Neural progenitor cell (in vitro differentiated cells): Measurements from ENCODE around the gene FYN. TPM values are rescaled to one million over a fixed set of nuclear protein-coding genes. Genes with fewer than 3 reads are reported as not detected.

Experiments
- DNase-seq: peaks from one replicate; pipeline ENCODE4 v3.0.0-alpha.2; 2016; ENCODE audit warnings: low spot score
- H2AFZ ChIP-seq: fragments of 200-600 bp; sonication (generic); replicated peaks from 2 replicates; pipeline ENCODE4 v1.6.1; 2016; ENCODE audit warnings: antibody characterized with exemption
- H3F3A ChIP-seq: fragments of 200-600 bp; sonication (generic); 2 replicates; pipeline ENCODE4 v1.6.1; 2016; ENCODE audit warnings: antibody characterized with exemption, low read depth
- H3K27ac ChIP-seq: fragments of 200-600 bp; sonication (generic); 2 replicates; pipeline ENCODE4 v1.5.1; 2016; ENCODE audit warnings: mild to moderate bottlenecking
- H3K27me3 ChIP-seq: fragments of 200-600 bp; sonication (generic); 2 replicates; pipeline ENCODE4 v1.6.1; 2016; ENCODE audit warnings: mild to moderate bottlenecking, moderate library complexity
- H3K36me3 ChIP-seq: fragments of 200-600 bp; sonication (generic); 2 replicates; pipeline ENCODE4 v1.5.1; 2016
- H3K4me1 ChIP-seq: fragments of 200-600 bp; sonication (generic); 2 replicates; pipeline ENCODE4 v1.6.1; 2016; ENCODE audit warnings: mixed run types
- H3K4me2 ChIP-seq: fragments of 200-600 bp; sonication (generic); 2 replicates; pipeline ENCODE4 v1.6.1; 2016
- H3K4me3 ChIP-seq: fragments of 200-600 bp; sonication (generic); 2 replicates; pipeline ENCODE4 v1.5.1; 2016
- H3K79me2 ChIP-seq: fragments of 200-600 bp; sonication (generic); 2 replicates; pipeline ENCODE4 v1.6.1; 2016; ENCODE audit warnings: low read depth
- H3K9ac ChIP-seq: fragments of 200-600 bp; sonication (generic); 2 replicates; pipeline ENCODE4 v1.6.1; 2016
- H3K9me3 ChIP-seq: fragments of 200-600 bp; sonication (generic); 2 replicates; pipeline ENCODE4 v1.5.1; 2016; ENCODE audit warnings: low read depth
- H4K20me1 ChIP-seq: fragments of 200-600 bp; sonication (generic); 2 replicates; pipeline ENCODE4 v1.6.1; 2016; ENCODE audit warnings: low read depth
- H3K27ac Mint-ChIP-seq: 3 replicates; pipeline ENCODE4 v1.8.0; 2021; ENCODE audit warnings: mixed read lengths
- H3K27me3 Mint-ChIP-seq: 2 replicates; pipeline ENCODE4 v1.8.0; 2022; ENCODE audit warnings: low read depth, mild to moderate bottlenecking, inconsistent platforms, moderate library complexity, mixed read lengths; ENCODE audit not compliant: insufficient read depth
- H3K36me3 Mint-ChIP-seq: 3 replicates; pipeline ENCODE4 v1.8.0; 2021; ENCODE audit warnings: mixed read lengths
- H3K4me1 Mint-ChIP-seq: 3 replicates; pipeline ENCODE4 v1.8.0; 2021; ENCODE audit warnings: mixed read lengths
- H3K4me3 Mint-ChIP-seq: 3 replicates; pipeline ENCODE4 v1.8.0; 2021; ENCODE audit warnings: mild to moderate bottlenecking, moderate library complexity, mixed read lengths
- H3K9me3 Mint-ChIP-seq: 3 replicates; pipeline ENCODE4 v1.8.0; 2020; ENCODE audit warnings: mixed read lengths
- CTCF ChIP-seq: fragments of 200-600 bp; sonication (generic); IDR thresholded peaks from 2 replicates; pipeline ENCODE4 v1.5.1; 2017; ENCODE audit warnings: antibody characterized with exemption, mild to moderate bottlenecking
- EZH2 ChIP-seq: fragments of 200-600 bp; sonication (generic); IDR thresholded peaks from 2 replicates; pipeline ENCODE4 v1.6.1; 2017; ENCODE audit warnings: antibody characterized with exemption, mild to moderate bottlenecking, moderate library complexity
- EZH2phosphoT487 ChIP-seq: fragments of 200-600 bp; sonication (generic); IDR thresholded peaks from 2 replicates; pipeline ENCODE4 v1.6.1; 2017; ENCODE audit warnings: antibody characterized with exemption
- total RNA-seq: library from RNA; depleted of rRNA; stranded (reverse); fragments of >200 nt; gene quantifications from 2 replicates; pipeline ENCODE4 v1.2.3, GENCODE V29; 2015; ENCODE audit warnings: low replicate concordance

FYN gene
- total RNA-seq, 1 donor from 2014 or later = 167 TPM

GRCh38 chr6:111738631-111739030, 134.6 kb downstream of the FYN start:
- H3K9ac ChIP-seq = no peak overlapping the region
- no peak overlapping the region for H3K4me2 ChIP-seq
- no peak overlapping the region for H2AFZ ChIP-seq
- DNase-seq = no peak
- Mint-ChIP-seq H3K4me1 (peaks cover 58% of the 10 kb centered on the region), H3K27ac (peak overlapping the region; percentile 44), H3K27me3 (peaks cover 12% of the 10 kb centered on the region), H3K4me3 (no peak overlapping the region), H3K9me3 (peaks cover 7% of the 10 kb centered on the region), H3K36me3 (peaks cover 34% of the 10 kb centered on the region)
- H3K4me3 ChIP-seq = no peak overlapping the region
- TF ChIP-seq EZH2phosphoT487 = no peak
- no peak for TF ChIP-seq CTCF
- no peak for TF ChIP-seq EZH2
- H3K9me3 ChIP-seq = peaks cover under 1% of the 10 kb centered on the region
- no peak overlapping the region for H3K27ac ChIP-seq
- peaks cover 17% of the 10 kb centered on the region for H3K79me2 ChIP-seq
- no peaks in the 10 kb centered on the region for H3F3A ChIP-seq
- H4K20me1 ChIP-seq = no peaks in the 10 kb centered on the region
- no peaks in the 10 kb centered on the region for H3K27me3 ChIP-seq
- no peaks in the 10 kb centered on the region for H3K36me3 ChIP-seq
- peaks cover 8% of the 10 kb centered on the region for H3K4me1 ChIP-seq

- Histone ChIP-seq H3K27ac (no peak overlapping the region), H4K20me1 (no peaks in the 10 kb centered on the region), H3K79me2 (peaks cover 22% of the 10 kb centered on the region), H3F3A (peaks cover 4% of the 10 kb centered on the region), H2AFZ (no peak overlapping the region), H3K36me3 (peaks cover 4% of the 10 kb centered on the region), H3K9ac (no peak overlapping the region), H3K27me3 (no peaks in the 10 kb centered on the region), H3K4me2 (no peak overlapping the region), H3K4me3 (no peak overlapping the region), H3K4me1 (peaks cover 8% of the 10 kb centered on the region), H3K9me3 (peaks cover 5% of the 10 kb centered on the region)
- Mint-ChIP-seq H3K9me3 (peaks cover 9% of the 10 kb centered on the region), H3K4me1 (peaks cover 56% of the 10 kb centered on the region), H3K27ac (no peak overlapping the region), H3K36me3 (peaks cover 35% of the 10 kb centered on the region), H3K27me3 (peaks cover 12% of the 10 kb centered on the region), H3K4me3 (no peak overlapping the region)
- no peak for DNase-seq
- TF ChIP-seq EZH2 (no peak), EZH2phosphoT487 (no peak), CTCF (no peak)
These were observed 135.1 kb downstream of the FYN start for GRCh38 chr6:111738156-111738555.

GRCh38 chr6:111737065-111737521, 136.2 kb downstream of the FYN start:
- no peak overlapping the region for H3K27ac ChIP-seq
- H3K4me1 ChIP-seq = peaks cover 10% of the 10 kb centered on the region
- Mint-ChIP-seq H3K27ac (no peak overlapping the region), H3K9me3 (peaks cover 20% of the 10 kb centered on the region), H3K4me1 (peaks cover 57% of the 10 kb centered on the region), H3K27me3 (peaks cover 10% of the 10 kb centered on the region), H3K4me3 (no peak overlapping the region), H3K36me3 (peaks cover 39% of the 10 kb centered on the region)
- H3K9ac ChIP-seq = no peak overlapping the region
- H3K4me3 ChIP-seq = no peak overlapping the region
- H2AFZ ChIP-seq = no peak overlapping the region
- peaks cover 7% of the 10 kb centered on the region for H3K36me3 ChIP-seq
- peaks cover 15% of the 10 kb centered on the region for H3F3A ChIP-seq
- no peaks in the 10 kb centered on the region for H4K20me1 ChIP-seq
- H3K9me3 ChIP-seq = peaks cover 15% of the 10 kb centered on the region
- peaks cover 28% of the 10 kb centered on the region for H3K79me2 ChIP-seq
- no peak overlapping the region for H3K4me2 ChIP-seq
- no peak for DNase-seq
- H3K27me3 ChIP-seq = no peaks in the 10 kb centered on the region
- TF ChIP-seq CTCF = no peak
- TF ChIP-seq EZH2phosphoT487 = no peak
- no peak for TF ChIP-seq EZH2
